Dendritic cell treated with granulocyte-macrophage colony-stimulating factor and Interleukin-4, amounts not matched to agents 40 ng/mL and 50 ng/mL, for 4 days (primary cell): ENCODE results near the gene PPP1R2C.

Experiments used
- H3K27ac Mint-ChIP-seq: one replicate; pipeline ENCODE4 v1.8.0; 2022; ENCODE audit warnings: mild to moderate bottlenecking, mixed read lengths
- H3K27me3 Mint-ChIP-seq: one replicate; pipeline ENCODE4 v1.8.0; 2022; ENCODE audit warnings: mild to moderate bottlenecking, mixed read lengths
- H3K36me3 Mint-ChIP-seq: one replicate; pipeline ENCODE4 v1.8.0; 2022; ENCODE audit warnings: low read depth, mixed read lengths
- H3K4me1 Mint-ChIP-seq: one replicate; pipeline ENCODE4 v1.8.0; 2022; ENCODE audit warnings: low read depth, mixed read lengths
- H3K4me3 Mint-ChIP-seq: one replicate; pipeline ENCODE4 v1.8.0; 2022; ENCODE audit warnings: mild to moderate bottlenecking, moderate library complexity, mixed read lengths
- H3K9me3 Mint-ChIP-seq: one replicate; pipeline ENCODE4 v1.8.0; 2022; ENCODE audit warnings: mixed read lengths
- intact Hi-C: fragments of 100-400 bp; cut with micrococcal nuclease; formaldehyde crosslinking; loops from one replicate; pipeline ENCODE4 v1.15.0; 2022

PPP1R2C gene

GRCh38 chrX:42735250-42735649, 42.7 kb downstream of the PPP1R2C start:
- no peaks in the 10 kb centered on the region for H3K9me3 Mint-ChIP-seq
- no peak overlapping the region for H3K27ac Mint-ChIP-seq
- H3K36me3 Mint-ChIP-seq: no peaks in the 10 kb centered on the region
- no peak overlapping the region for H3K4me3 Mint-ChIP-seq
- H3K27me3 Mint-ChIP-seq: no peaks in the 10 kb centered on the region
- intact Hi-C loops: no loop called here
- H3K4me1 Mint-ChIP-seq: no peaks in the 10 kb centered on the region

- H3K27me3 Mint-ChIP-seq: no peaks in the 10 kb centered on the region
- H3K27ac Mint-ChIP-seq: no peak overlapping the region
- intact Hi-C loops: no loop called here
- H3K36me3 Mint-ChIP-seq: no peaks in the 10 kb centered on the region
- H3K4me3 Mint-ChIP-seq: no peak overlapping the region
- no peaks in the 10 kb centered on the region for H3K9me3 Mint-ChIP-seq
- H3K4me1 Mint-ChIP-seq: no peaks in the 10 kb centered on the region
Measured at GRCh38 chrX:42732506-42732905, 45.5 kb downstream of the PPP1R2C start.
